Tibial nerve (tissue), 4 donors: ENCODE measurements around the gene UBE2I.

Source experiments
- EP300 ChIP-seq, 2 donors: sonication (generic); formaldehyde crosslinking; IDR thresholded peaks; one replicate each; pipeline ENCODE4 v1.6.1; 2017; ENCODE audit warnings: antibody characterized with exemption in 2 of 2, mild to moderate bottlenecking in 1 of 2
- POLR2A ChIP-seq, 2 donors: fragments of 450-650 bp; IDR thresholded peaks; one replicate each; pipeline ENCODE4 v1.6.1; 2017; ENCODE audit warnings: antibody characterized with exemption in 2 of 2, mild to moderate bottlenecking in 2 of 2, moderate library complexity in 2 of 2
- TF ChIP-seq, protein P1 (sequence below), 5 experiments: fragments of 200-600 bp in 3 of 5; fragments of 450-650 bp in 2 of 5; sonication (generic) in 3 of 5; IDR thresholded peaks; one replicate each; pipeline ENCODE4 v1.5.1; 2016 to 2019; ENCODE audit warnings: antibody characterized with exemption in 5 of 5, mild to moderate bottlenecking in 3 of 5, moderate library complexity in 2 of 5

DNA sequence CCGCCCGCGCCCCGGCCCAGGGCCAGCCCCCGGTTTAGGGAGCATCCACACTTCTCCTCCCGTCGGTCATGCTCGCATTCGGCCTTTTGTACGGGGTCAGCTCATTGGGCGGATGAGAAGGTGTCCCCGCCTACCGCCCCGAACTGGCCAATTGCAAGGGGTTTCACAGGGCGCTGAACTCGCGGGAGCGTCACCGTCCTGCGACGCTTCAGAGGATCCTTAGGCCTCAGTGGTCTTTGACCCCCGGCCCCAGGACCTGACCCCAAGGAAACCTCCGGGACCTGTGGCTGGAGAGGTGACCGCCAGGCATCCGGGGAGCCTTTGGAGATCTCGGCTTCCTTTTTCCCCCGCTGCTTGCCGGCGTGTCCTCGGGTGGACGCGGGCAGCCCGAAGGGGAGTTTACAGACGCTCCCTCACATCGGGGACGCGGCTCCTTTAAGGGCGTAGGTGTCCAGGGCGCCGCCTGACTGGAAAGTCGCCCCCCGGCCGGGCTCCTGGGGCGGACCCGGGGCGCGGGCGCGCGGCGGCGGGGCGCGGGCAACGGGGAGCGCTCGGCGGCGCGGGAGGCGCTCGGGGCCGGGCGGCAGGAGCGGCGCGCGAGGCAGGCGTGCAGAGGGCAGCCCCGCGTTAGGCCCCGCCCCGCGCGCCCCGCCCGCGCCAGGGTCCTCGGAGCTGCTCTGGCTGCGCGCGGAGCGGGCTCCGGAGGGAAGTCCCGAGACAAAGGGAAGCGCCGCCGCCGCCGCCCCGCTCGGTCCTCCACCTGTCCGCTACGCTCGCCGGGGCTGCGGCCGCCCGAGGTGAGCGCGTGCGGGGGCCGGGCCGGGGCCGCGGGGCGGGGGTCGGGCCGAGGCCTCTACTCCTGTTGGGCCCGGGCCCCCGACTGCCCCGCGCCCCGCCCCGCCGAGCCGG lies at the start of gene UBE2I:
- TF ChIP-seq, protein P1, sequence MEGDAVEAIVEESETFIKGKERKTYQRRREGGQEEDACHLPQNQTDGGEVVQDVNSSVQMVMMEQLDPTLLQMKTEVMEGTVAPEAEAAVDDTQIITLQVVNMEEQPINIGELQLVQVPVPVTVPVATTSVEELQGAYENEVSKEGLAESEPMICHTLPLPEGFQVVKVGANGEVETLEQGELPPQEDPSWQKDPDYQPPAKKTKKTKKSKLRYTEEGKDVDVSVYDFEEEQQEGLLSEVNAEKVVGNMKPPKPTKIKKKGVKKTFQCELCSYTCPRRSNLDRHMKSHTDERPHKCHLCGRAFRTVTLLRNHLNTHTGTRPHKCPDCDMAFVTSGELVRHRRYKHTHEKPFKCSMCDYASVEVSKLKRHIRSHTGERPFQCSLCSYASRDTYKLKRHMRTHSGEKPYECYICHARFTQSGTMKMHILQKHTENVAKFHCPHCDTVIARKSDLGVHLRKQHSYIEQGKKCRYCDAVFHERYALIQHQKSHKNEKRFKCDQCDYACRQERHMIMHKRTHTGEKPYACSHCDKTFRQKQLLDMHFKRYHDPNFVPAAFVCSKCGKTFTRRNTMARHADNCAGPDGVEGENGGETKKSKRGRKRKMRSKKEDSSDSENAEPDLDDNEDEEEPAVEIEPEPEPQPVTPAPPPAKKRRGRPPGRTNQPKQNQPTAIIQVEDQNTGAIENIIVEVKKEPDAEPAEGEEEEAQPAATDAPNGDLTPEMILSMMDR (IDR thresholded peaks at IDR 0.05) = peak in 1 of 5 experiments; percentile 25
- TF ChIP-seq POLR2A (IDR thresholded peaks at IDR 0.05) (peak; percentile 34 to 65), EP300 (IDR thresholded peaks at IDR 0.05) (peak; percentile 21 to 71)
